ENCODE data around the gene TOP3B.

DNA sequence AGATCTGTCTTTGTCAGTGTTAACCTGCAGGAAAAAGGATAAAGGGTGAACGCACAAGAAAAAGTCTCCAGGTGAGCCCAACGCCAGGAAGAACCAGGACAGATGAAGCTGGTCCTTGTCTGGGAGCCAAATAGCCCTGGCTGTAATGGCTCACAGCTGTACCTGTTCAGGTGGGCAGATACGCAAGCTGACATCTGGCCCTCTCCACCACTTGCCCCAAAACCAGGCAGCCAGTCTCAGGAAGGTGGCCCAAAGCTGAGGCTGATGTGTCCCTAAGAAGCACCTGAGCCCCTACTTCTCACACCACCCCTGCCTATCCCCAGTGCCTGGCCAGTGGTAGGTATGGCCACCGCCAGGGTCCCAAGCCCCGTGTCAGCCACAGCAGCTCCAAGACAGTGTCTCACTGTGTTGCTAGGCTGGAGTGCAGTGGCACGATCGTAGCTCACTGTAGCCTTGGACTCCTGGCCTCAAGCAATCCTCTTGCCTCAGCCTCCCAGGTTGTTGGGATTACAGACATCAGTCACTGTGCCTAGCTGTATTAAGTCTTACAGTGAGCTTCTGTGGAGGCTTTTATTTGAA lies 14.8 kb downstream of the TOP3B start:
- TF ChIP-seq NR2C2 (CRISPR knock-in tag; IDR thresholded peaks at IDR 0.05): no peak
- no peak for TF ChIP-seq CTCF (IDR thresholded peaks at IDR 0.05)
- no peak for TF ChIP-seq ETV6 (CRISPR knock-in tag; IDR thresholded peaks at IDR 0.05)
- TF ChIP-seq ATF2 (CRISPR knock-in tag; IDR thresholded peaks at IDR 0.05; ENCODE audit: borderline replicate concordance, low read depth): no peak
- TF ChIP-seq CBFB (CRISPR knock-in tag; IDR thresholded peaks at IDR 0.05; ENCODE audit: low read depth): no peak
- TF ChIP-seq NFE2L1 (CRISPR knock-in tag; IDR thresholded peaks at IDR 0.05): no peak
- TF ChIP-seq TEAD4 (CRISPR knock-in tag; IDR thresholded peaks at IDR 0.05): no peak
